OCI-LY3 (cell line): ENCODE data around the gene CCDC127.
"Not testable (repeated sequence)": the region's sequence is repeated elsewhere in the genome, so short reads cannot be mapped to it uniquely, and the experiment has no call there.

Experiments used
- H2AFZ ChIP-seq: fragments of 200-600, 300-600 bp; shearing (Covaris generic); 2 replicates; pipeline ENCODE4 v1.6.0; 2014; ENCODE audit warnings: antibody characterized with exemption, low read depth, low read length
- H3K27ac ChIP-seq: fragments of 200-600, 300-600 bp; sonication (generic); 2 replicates; pipeline ENCODE4 v1.5.1; 2014; ENCODE audit warnings: mild to moderate bottlenecking, low read length, moderate library complexity, mixed read lengths
- H3K27me3 ChIP-seq: fragments of 200-600, 300-600 bp; sonication (generic); 2 replicates; pipeline ENCODE4 v1.6.1; 2014; ENCODE audit warnings: low read depth, low read length, mixed read lengths
- H3K36me3 ChIP-seq: fragments of 200-600, 300-600 bp; sonication (generic); replicated peaks from 2 replicates; pipeline ENCODE3; 2014; ENCODE audit warnings: low read depth, low read length, mixed read lengths
- H3K4me1 ChIP-seq: fragments of 300-600, 200-600 bp; sonication (generic); 2 replicates; pipeline ENCODE4 v1.6.1; 2014; ENCODE audit warnings: low read length, mixed read lengths
- H3K4me2 ChIP-seq: fragments of 200-600, 300-600 bp; sonication (generic); 2 replicates; pipeline ENCODE4 v1.6.1; 2014; ENCODE audit warnings: low read length, mixed read lengths
- H3K4me3 ChIP-seq: fragments of 300-600, 200-600 bp; sonication (generic); 2 replicates; pipeline ENCODE4 v1.5.1; 2014; ENCODE audit warnings: antibody characterized with exemption, mild to moderate bottlenecking, low read length, moderate library complexity
- H3K79me2 ChIP-seq: fragments of 300-600, 200-600 bp; shearing (Covaris generic); 2 replicates; pipeline ENCODE4 v1.6.1; 2014; ENCODE audit warnings: mild to moderate bottlenecking, low read length, mixed read lengths
- H3K9ac ChIP-seq: fragments of 300-600, 200-600 bp; shearing (Covaris generic); 2 replicates; pipeline ENCODE4 v1.6.0; 2014; ENCODE audit warnings: mild to moderate bottlenecking, low read length, moderate library complexity
- H3K9me3 ChIP-seq: fragments of 200-600, 300-600 bp; shearing (Covaris generic); 2 replicates; pipeline ENCODE4 v1.6.1; 2014; ENCODE audit warnings: low read length, mixed read lengths; ENCODE audit not compliant: insufficient read depth
- H4K20me1 ChIP-seq: fragments of 200-600, 300-600 bp; sonication (generic); 2 replicates; pipeline ENCODE4 v1.6.1; 2016; ENCODE audit warnings: low read length, mixed read lengths; ENCODE audit not compliant: insufficient read depth
- CTCF ChIP-seq: fragments of 200-600, 300-600 bp; sonication (generic); IDR thresholded peaks from 2 replicates; pipeline ENCODE4 v1.5.1; 2014; ENCODE audit warnings: antibody characterized with exemption, low read length, low read depth
- EZH2phosphoT487 ChIP-seq: fragments of 200-600 bp; shearing (Covaris generic); IDR thresholded peaks from 2 replicates; pipeline ENCODE4 v1.6.1; 2018; ENCODE audit warnings: antibody characterized with exemption, mixed run types, low read depth

CCDC127 gene

GRCh38 chr5:257148-257547, 39.2 kb upstream of the CCDC127 start:
- H3K36me3 ChIP-seq: peaks cover 3% of the 10 kb centered on the region
- no peaks in the 10 kb centered on the region for H4K20me1 ChIP-seq

GRCh38 chr5:256347-256746, 38.4 kb upstream of the CCDC127 start:
- not testable (repeated sequence) for H3K27me3 ChIP-seq, H3K9me3 ChIP-seq, H3K4me3 ChIP-seq, H2AFZ ChIP-seq, H3K9ac ChIP-seq, H4K20me1 ChIP-seq, H3K79me2 ChIP-seq, H3K4me1 ChIP-seq, H3K27ac ChIP-seq, H3K4me2 ChIP-seq, H3K36me3 ChIP-seq

More at GRCh38 chr5:257148-257547, 39.2 kb upstream of the CCDC127 start:
- Histone ChIP-seq H3K4me2 (no peak overlapping the region), H2AFZ (no peak overlapping the region), H3K9me3 (no peaks in the 10 kb centered on the region), H3K27me3 (no peaks in the 10 kb centered on the region), H3K79me2 (no peaks in the 10 kb centered on the region), H3K27ac (no peak overlapping the region), H3K9ac (no peak overlapping the region), H3K4me3 (no peak overlapping the region), H3K4me1 (no peaks in the 10 kb centered on the region)
- TF ChIP-seq EZH2phosphoT487: no peak
- TF ChIP-seq CTCF: no peak

- not testable (repeated sequence) for H3K9ac ChIP-seq, H3K79me2 ChIP-seq, H2AFZ ChIP-seq, H3K4me2 ChIP-seq, H3K27me3 ChIP-seq, H3K27ac ChIP-seq, H3K9me3 ChIP-seq, H3K36me3 ChIP-seq, H4K20me1 ChIP-seq, H3K4me3 ChIP-seq, H3K4me1 ChIP-seq
Observed at GRCh38 chr5:255116-255515, 37.2 kb upstream of the CCDC127 start.

- H4K20me1 ChIP-seq, H3K27ac ChIP-seq, H3K4me1 ChIP-seq, H2AFZ ChIP-seq, H3K79me2 ChIP-seq, H3K9ac ChIP-seq, H3K4me3 ChIP-seq, H3K36me3 ChIP-seq, H3K4me2 ChIP-seq, H3K27me3 ChIP-seq, H3K9me3 ChIP-seq: not testable (repeated sequence)
Observed at GRCh38 chr5:254322-254721, 36.4 kb upstream of the CCDC127 start.

- H3K9ac ChIP-seq: no peak overlapping the region
- H3K79me2 ChIP-seq: no peaks in the 10 kb centered on the region
- no peaks in the 10 kb centered on the region for H4K20me1 ChIP-seq
- no peak for TF ChIP-seq CTCF
- TF ChIP-seq EZH2phosphoT487: no peak
- no peak overlapping the region for H3K4me3 ChIP-seq
- no peak overlapping the region for H3K4me2 ChIP-seq
- no peak overlapping the region for H2AFZ ChIP-seq
- H3K4me1 ChIP-seq: no peaks in the 10 kb centered on the region
- no peak overlapping the region for H3K27ac ChIP-seq
- H3K27me3 ChIP-seq: no peaks in the 10 kb centered on the region
- no peaks in the 10 kb centered on the region for H3K9me3 ChIP-seq
- H3K36me3 ChIP-seq: no peaks in the 10 kb centered on the region
Observed at GRCh38 chr5:252546-252945, 34.6 kb upstream of the CCDC127 start.

GRCh38 chr5:251975-252374, 34.0 kb upstream of the CCDC127 start:
- not testable (repeated sequence) for H3K27me3 ChIP-seq, H3K4me3 ChIP-seq, H3K4me1 ChIP-seq, H3K27ac ChIP-seq, H3K9me3 ChIP-seq, H2AFZ ChIP-seq, H3K9ac ChIP-seq, H3K4me2 ChIP-seq, H4K20me1 ChIP-seq, H3K79me2 ChIP-seq, H3K36me3 ChIP-seq

- H3K4me3 ChIP-seq, H3K36me3 ChIP-seq, H3K27me3 ChIP-seq, H3K27ac ChIP-seq, H2AFZ ChIP-seq, H3K9me3 ChIP-seq, H3K4me1 ChIP-seq, H3K9ac ChIP-seq, H3K79me2 ChIP-seq, H4K20me1 ChIP-seq, H3K4me2 ChIP-seq: not testable (repeated sequence)
Observed at GRCh38 chr5:251538-251937, 33.6 kb upstream of the CCDC127 start.

GRCh38 chr5:251016-251415, 33.1 kb upstream of the CCDC127 start:
- not testable (repeated sequence) for H4K20me1 ChIP-seq, H3K9me3 ChIP-seq, H3K27ac ChIP-seq

More at GRCh38 chr5:251016-251415, 33.1 kb upstream of the CCDC127 start:
- H3K9ac ChIP-seq, H3K27me3 ChIP-seq, H3K79me2 ChIP-seq, H2AFZ ChIP-seq, H3K4me1 ChIP-seq, H3K36me3 ChIP-seq, H3K4me2 ChIP-seq, H3K4me3 ChIP-seq: not testable (repeated sequence)
